ENCODE data around the gene BSG. TPM values are rescaled to one million over a fixed set of nuclear protein-coding genes. Genes with fewer than 3 reads are reported as not detected.
A peak's percentile ranks its signal among the peaks of the same experiment; 100 is the strongest.

The BSG gene
- total and polyA plus RNA-seq, 9 of the 15 experiments (the other 6 are each of a cell fraction or from before 2014, with no cell fraction given) = 4.6 to 495 (median 187) TPM

- Histone ChIP-seq H3K79me2 (ENCODE audit: control insufficient read depth, insufficient read depth, low read length) (peaks cover 78% of the 10 kb centered on the region), H3K9ac (ENCODE audit: insufficient read depth in 1 of 2, low read depth in 2 of 2, low read length in 2 of 2) (peak overlapping the region; percentile 53 to 95; a peak in 3 of 4 replicates), H3K36me3 (ENCODE audit: control insufficient read depth, insufficient read depth, low read length) (peaks cover 42% of the 10 kb centered on the region; the same call in 2 of the 3 replicates), H3K27ac (ENCODE audit: extremely low read depth, low read depth, low read length) (peak overlapping the region; percentile 73), H3K27me3 (ENCODE audit: control insufficient read depth in 2 of 2, insufficient read depth in 2 of 2, low read length in 2 of 2) (no peaks in the 10 kb centered on the region), H2AFZ (ENCODE audit: low read depth, low read length) (no peak overlapping the region), H3K9me1 (ENCODE audit: control insufficient read depth, insufficient read depth, low read length) (peaks cover 15% of the 10 kb centered on the region), H3K4me2 (ENCODE audit: insufficient read depth, low read length) (peak overlapping the region; percentile 79), H3K4me1 (replicated peaks in 1 of 2; ENCODE audit: control insufficient read depth in 2 of 2, insufficient read depth in 2 of 2, low read length in 2 of 2) (peaks cover 28 to 85% of the 10 kb centered on the region in 2 experiments), H4K20me1 (replicated peaks; ENCODE audit: control insufficient read depth, insufficient read depth, low read length) (peaks cover 63% of the 10 kb centered on the region), H3K9me3 (replicated peaks; ENCODE audit: control insufficient read depth, insufficient read depth, low read depth, low read length) (peaks cover 3% of the 10 kb centered on the region), H3K4me3 (peak overlapping the region; percentile 99; the same call in 1 of the 2 replicates)
- peak; percentile 99 for FAIRE-seq
- in situ Hi-C loops (cut with MboI) (no loop called here), intact Hi-C loops (cut with micrococcal nuclease) (loop anchor here (2.0 kb wide), 1 partner anchor 30 kb away; no protein-coding TSS in a partner anchor)
- peak; percentile 78 for ATAC-seq
- WGBS (ENCODE audit: insufficient coverage, low coverage, missing lambda C conversion rate) = 3% methylated on average over 27 of the region's 32 CpGs
- DNase-seq (ENCODE audit: extremely low read depth in 1 of 4, low spot score in 3 of 4) = peak; percentile 74 to 96 (median 82)
- POLR2A ChIA-PET = interaction anchor here (0.5 to 2.3 kb wide), 17 partner anchors 8 to 1016 kb away, joined by 3 to 41 read pairs (median 3); partner anchors contain the start of genes CDC34 and HCN2
- no TSS peak for BruUV-seq (replicated peaks)
- CTCF ChIA-PET (ENCODE audit: low intra/inter-chr PET ratio) = no interaction called here
- no peak for TF ChIP-seq GTF3C2 (IDR thresholded peaks at IDR 0.05; ENCODE audit: borderline replicate concordance, extremely low read depth, insufficient read length)
- TF ChIP-seq HOXB6 (CRISPR knock-in tag; IDR thresholded peaks at IDR 0.05; ENCODE audit: borderline replicate concordance) = no peak
- TF ChIP-seq ZNF197 (CRISPR knock-in tag; IDR thresholded peaks at IDR 0.05; ENCODE audit: low read depth) = peak; percentile 78
- TF ChIP-seq RCOR1 (IDR thresholded peaks at IDR 0.05; ENCODE audit: borderline replicate concordance in 1 of 2, low read depth in 2 of 2, low read length in 2 of 2) = peak; percentile 93 to 99
- no peak for TF ChIP-seq CREBBP (IDR thresholded peaks at IDR 0.05; ENCODE audit: low read depth, low read length)
- 0 out of 2 replicates have a peak, but pooled peaks have one; percentile 72 for TF ChIP-seq NFATC3 (IDR thresholded peaks at IDR 0.05)
- peak; percentile 69 for TF ChIP-seq ETV5 (CRISPR knock-in tag; IDR thresholded peaks at IDR 0.05; ENCODE audit: low read depth)
- TF ChIP-seq STAT5B (CRISPR knock-in tag; IDR thresholded peaks at IDR 0.05) = no peak
- TF ChIP-seq YY1 (IDR thresholded peaks at IDR 0.05; ENCODE audit: borderline replicate concordance in 1 of 3, control insufficient read depth in 1 of 3, extremely low read depth in 1 of 3, insufficient read depth in 3 of 3, insufficient read length in 1 of 3, insufficient replicate concordance in 2 of 3, low read depth in 1 of 3, low read length in 2 of 3) = peak in 1 of 3 experiments; percentile 28
- TF ChIP-seq ZSCAN29 (IDR thresholded peaks at IDR 0.05) = no peak
- TF ChIP-seq ETV6 (IDR thresholded peaks at IDR 0.05; ENCODE audit: borderline replicate concordance in 1 of 2, low read depth in 2 of 2, low read length in 1 of 2) = 0 out of 4 replicates have a peak, but pooled peaks of 1 of the 2 experiments have one; percentile 53
- TF ChIP-seq ETV6 (CRISPR knock-in tag; IDR thresholded peaks at IDR 0.05; ENCODE audit: borderline replicate concordance) = no peak
- TF ChIP-seq ZNF644 (tag; IDR thresholded peaks at IDR 0.05; ENCODE audit: low read depth) = peak; percentile 88
Measured at GRCh38 chr19:574658-575526, 2.5 kb downstream of the BSG start.
